IMR-90 (cell line): ENCODE measurements around the gene SLC36A1. TPM values are rescaled to one million over a fixed set of nuclear protein-coding genes. Genes with fewer than 3 reads are reported as not detected.

Source experiments
- ATAC-seq: fragments of 200-7000 bp; cut with Tn5 transposase; 2 replicates; pipeline ENCODE4 v1.9.1; 2020; ENCODE audit warnings: low read depth, mild to moderate bottlenecking, moderate library complexity
- BruUV-seq: library from RNA; stranded (reverse); fragments of 400-500 nt; replicated peaks from 2 replicates; lab custom pipeline; 2021; lab: Mats Ljungman, UMichigan
- CTCF ChIA-PET: fragments of 300-600 bp; formaldehyde crosslinking; extraction: SDS; loops from one replicate; lab custom pipeline; 2021; ENCODE audit warnings: antibody characterized with exemption; lab: Yijun Ruan, JAX
- POLR2A ChIA-PET: fragments of 300-600 bp; sonication (Branson Sonifier 250); formaldehyde crosslinking; loops from one replicate; lab custom pipeline; 2022; ENCODE audit warnings: antibody characterized with exemption; ENCODE audit not compliant: unreplicated experiment; lab: Charles Lee
- DNase-seq: peaks from one replicate; pipeline ENCODE4 v3.0.0; 2013
- H2AFZ ChIP-seq: replicated peaks from 2 replicates; pipeline ENCODE3; 2013; ENCODE audit warnings: low read length, mild to moderate bottlenecking; ENCODE audit not compliant: poor library complexity
- H2AK5ac ChIP-seq: 2 replicates; pipeline ENCODE4 v1.6.1; 2013; ENCODE audit warnings: low read depth, low read length, inconsistent platforms
- H2AK9ac ChIP-seq: replicated peaks from 2 replicates; pipeline ENCODE3; 2013; ENCODE audit warnings: mild to moderate bottlenecking, low read depth, low read length, moderate library complexity; ENCODE audit not compliant: poor library complexity
- H2BK120ac ChIP-seq: 2 replicates; pipeline ENCODE4 v1.6.1; 2013; ENCODE audit warnings: low read depth, low read length, inconsistent platforms
- H2BK15ac ChIP-seq: 3 replicates; pipeline ENCODE4 v1.6.1; 2013; ENCODE audit warnings: low read depth, low read length, inconsistent platforms
- H2BK20ac ChIP-seq: 2 replicates; pipeline ENCODE4 v1.6.1; 2013; ENCODE audit warnings: low read depth, mild to moderate bottlenecking, inconsistent platforms, low read length, moderate library complexity
- H2BK5ac ChIP-seq: 2 replicates; pipeline ENCODE4 v1.6.1; 2013; ENCODE audit warnings: mild to moderate bottlenecking, low read depth, low read length, inconsistent platforms; ENCODE audit not compliant: poor library complexity, severe bottlenecking
- H3K14ac ChIP-seq: replicated peaks from 2 replicates; pipeline ENCODE4 v1.6.1; 2013; ENCODE audit warnings: low read depth, low read length, inconsistent platforms
- H3K18ac ChIP-seq: 2 replicates; pipeline ENCODE4 v1.6.1; 2013; ENCODE audit warnings: low read depth, low read length, control low read depth
- H3K23ac ChIP-seq: 2 replicates; pipeline ENCODE4 v1.6.1; 2013; ENCODE audit warnings: low read depth, low read length, inconsistent platforms
- H3K27ac ChIP-seq: 2 replicates; pipeline ENCODE4 v1.5.1; 2013; ENCODE audit warnings: mild to moderate bottlenecking, control low read depth, low read length; ENCODE audit not compliant: insufficient read depth
- H3K27me3 ChIP-seq: 2 replicates; pipeline ENCODE4 v1.6.1; 2013; ENCODE audit warnings: low read length; ENCODE audit not compliant: control insufficient read depth, insufficient read depth
- H3K36me3 ChIP-seq: 2 replicates; pipeline ENCODE4 v1.6.1; 2013; ENCODE audit warnings: low read length, mixed read lengths; ENCODE audit not compliant: control insufficient read depth, insufficient read depth
- H3K4ac ChIP-seq: 2 replicates; pipeline ENCODE4 v1.6.1; 2013; ENCODE audit warnings: low read depth, low read length, inconsistent platforms
- H3K4me1 ChIP-seq: 2 replicates; pipeline ENCODE4 v1.6.1; 2013; ENCODE audit warnings: low read length, mixed read lengths; ENCODE audit not compliant: control insufficient read depth, insufficient read depth
- H3K4me2 ChIP-seq: 2 replicates; pipeline ENCODE4 v1.6.1; 2013; ENCODE audit warnings: low read depth, mild to moderate bottlenecking, control low read depth, low read length, moderate library complexity
- H3K4me3 ChIP-seq: 2 replicates; pipeline ENCODE4 v1.5.1; 2013; ENCODE audit warnings: low read depth, mild to moderate bottlenecking, control low read depth, low read length, moderate library complexity; ENCODE audit not compliant: insufficient read depth
- H3K56ac ChIP-seq: 2 replicates; pipeline ENCODE4 v1.6.1; 2013; ENCODE audit warnings: low read length, inconsistent platforms; ENCODE audit not compliant: insufficient read depth; ENCODE audit errors: extremely low read depth
- H3K79me1 ChIP-seq, 2 experiments: 2 replicates each; pipeline ENCODE4 v1.6.1; 2013; ENCODE audit warnings: low read length in 2 of 2, inconsistent platforms in 1 of 2, low read depth in 1 of 2
- H3K9ac ChIP-seq: 2 replicates; pipeline ENCODE4 v1.6.1; 2013; ENCODE audit warnings: low read depth, low read length, control low read depth
- H3K9me1 ChIP-seq: 2 replicates; pipeline ENCODE4 v1.6.1; 2013; ENCODE audit warnings: low read length, inconsistent platforms; ENCODE audit not compliant: insufficient read depth
- H3K9me3 ChIP-seq: 2 replicates; pipeline ENCODE4 v1.6.1; 2013; ENCODE audit warnings: low read length; ENCODE audit not compliant: control insufficient read depth, insufficient read depth
- H4K20me1 ChIP-seq: 2 replicates; pipeline ENCODE4 v1.6.1; 2013; ENCODE audit warnings: low read length, inconsistent platforms; ENCODE audit not compliant: insufficient read depth
- H4K5ac ChIP-seq: 2 replicates; pipeline ENCODE4 v1.6.1; 2013; ENCODE audit warnings: mild to moderate bottlenecking, low read depth, low read length, control low read depth
- H4K8ac ChIP-seq, 2 experiments: 2 replicates each; pipeline ENCODE4 v1.6.1; 2013; ENCODE audit warnings: low read depth in 2 of 2, low read length in 2 of 2, control low read depth in 1 of 2, inconsistent platforms in 1 of 2
- H4K91ac ChIP-seq: 2 replicates; pipeline ENCODE4 v1.6.1; 2013; ENCODE audit warnings: low read depth, low read length, inconsistent platforms; ENCODE audit not compliant: insufficient read depth
- CEBPB ChIP-seq: IDR thresholded peaks from 2 replicates; pipeline ENCODE4 v1.6.1; 2012; ENCODE audit warnings: low read depth, low read length, improper control_type of control experiment
- CTCF ChIP-seq: conservative IDR thresholded peaks from 2 replicates; pipeline ENCODE4 v1.5.1; 2012; ENCODE audit warnings: mild to moderate bottlenecking, low read depth, low read length, improper control_type of control experiment
- MAFK ChIP-seq: IDR thresholded peaks from 2 replicates; pipeline ENCODE4 v1.6.1; 2012; ENCODE audit warnings: low read depth, low read length, improper control_type of control experiment
- MXI1 ChIP-seq: IDR thresholded peaks from 2 replicates; pipeline ENCODE4 v1.6.1; 2012; ENCODE audit warnings: low read depth, mild to moderate bottlenecking, low read length, moderate library complexity, borderline replicate concordance
- NFE2L2 ChIP-seq: fragments of 150-350 bp; IDR thresholded peaks from 2 replicates; pipeline ENCODE4 v1.6.1; 2016; ENCODE audit warnings: low read depth, mild to moderate bottlenecking, low read length
- POLR2A ChIP-seq: IDR thresholded peaks from 2 replicates; pipeline ENCODE4 v1.6.1; 2012; ENCODE audit warnings: mild to moderate bottlenecking, low read depth, low read length
- RFX5 ChIP-seq: IDR thresholded peaks from 2 replicates; pipeline ENCODE4 v1.8.0; 2012; ENCODE audit warnings: low read depth, mild to moderate bottlenecking, low read length, moderate library complexity
- SMC3 ChIP-seq: fragments of 150-350 bp; IDR thresholded peaks from 2 replicates; pipeline ENCODE4 v1.6.1; 2016; ENCODE audit warnings: low read depth, mild to moderate bottlenecking, antibody characterized with exemption, low read length, moderate library complexity
- USF2 ChIP-seq: fragments of 150-350 bp; IDR thresholded peaks from 2 replicates; pipeline ENCODE4 v1.6.1; 2017; ENCODE audit warnings: mild to moderate bottlenecking, antibody characterized with exemption, low read length, low read depth
- WGBS, 2 experiments: methylation state at CpG; one replicate each; pipeline versions ENCODE4 v1.1.5 to v1.1.7; 2013; ENCODE audit warnings: missing lambda C conversion rate in 2 of 2; ENCODE audit not compliant: insufficient read length in 1 of 2; ENCODE audit errors: extremely low coverage in 2 of 2; 5-methylcytosine and 5-hydroxymethylcytosine counted together
- dilution Hi-C: fragments of 300-500 bp; cut with HindIII; formaldehyde crosslinking; loops from one replicate; pipeline ENCODE4 v1.14.3; 2018; ENCODE audit warnings: low sequenced_read_pairs; ENCODE audit not compliant: unreplicated experiment
- in situ Hi-C: fragments of 300-500 bp; cut with MboI; formaldehyde crosslinking; loops from 3 replicates; pipeline ENCODE4 v1.14.3; 2019; ENCODE audit warnings: low sequenced_read_pairs, inconsistent platforms, mixed read lengths
- intact Hi-C: fragments of 100-400 bp; cut with micrococcal nuclease; formaldehyde crosslinking; loops from 2 replicates; pipeline ENCODE4 v1.10.0; 2022
- polyA plus RNA-seq, 3 experiments: library from polyadenylated mRNA; depleted of rRNA; stranded (reverse); fragments of >200 nt; gene quantifications; 2 replicates each; pipeline ENCODE4 v1.2.3, GENCODE V29; 2012; ENCODE audit warnings: low replicate concordance in 1 of 3
- total RNA-seq: library from RNA; depleted of rRNA; stranded (reverse); fragments of >200 nt; gene quantifications from 2 replicates; pipeline ENCODE4 v1.2.3, GENCODE V29; 2012

Gene SLC36A1
- total and polyA plus RNA-seq, 2 of the 4 experiments (the other 2 are of a cell fraction): 5.7 to 8.7 TPM

- H3K14ac ChIP-seq: no peak overlapping the region
- H4K91ac ChIP-seq: no peak overlapping the region
- no peak overlapping the region for H3K9ac ChIP-seq
- intact Hi-C loops: no loop called here
- no peak overlapping the region for H3K4me3 ChIP-seq
- no peak overlapping the region for H2BK5ac ChIP-seq
- H4K8ac ChIP-seq: no peak overlapping the region
- no peak overlapping the region for H3K27ac ChIP-seq
- H3K4me1 ChIP-seq: no peaks in the 10 kb centered on the region
- H4K20me1 ChIP-seq: no peaks in the 10 kb centered on the region
- ChIA-PET POLR2A (no interaction called here), CTCF (interaction anchor here (1.2 kb wide), 1 partner anchor 11 kb away, joined by 7 read pairs; no protein-coding TSS in a partner anchor)
- H3K79me1 ChIP-seq: no peaks in the 10 kb centered on the region
- peaks cover 3% of the 10 kb centered on the region; the same call in 1 of the 2 replicates for H3K27me3 ChIP-seq
- TF ChIP-seq RFX5 (no peak), POLR2A (no peak), USF2 (no peak), NFE2L2 (no peak), CEBPB (no peak), CTCF (no peak), MXI1 (no peak), SMC3 (no peak), MAFK (no peak)
- H3K4me2 ChIP-seq: no peak overlapping the region
- no peak overlapping the region for H2BK20ac ChIP-seq
- no TSS peak for BruUV-seq
- H2AFZ ChIP-seq: no peak overlapping the region
- dilution Hi-C loops: no loop called here
- no peak overlapping the region for H3K4ac ChIP-seq
- no peaks in the 10 kb centered on the region for H3K9me3 ChIP-seq
- no peak overlapping the region for H2BK15ac ChIP-seq
- no peak overlapping the region for H3K23ac ChIP-seq
- no peaks in the 10 kb centered on the region for H3K9me1 ChIP-seq
- in situ Hi-C loops: no loop called here
- H4K5ac ChIP-seq: no peak overlapping the region
- H2BK120ac ChIP-seq: no peak overlapping the region
- H3K18ac ChIP-seq: no peak overlapping the region
- no peak overlapping the region for H2AK5ac ChIP-seq
- no peak for ATAC-seq
- H3K36me3 ChIP-seq: no peaks in the 10 kb centered on the region
- H3K56ac ChIP-seq: no peak overlapping the region
- no peak for DNase-seq
- peak overlapping the region; percentile 58 for H2AK9ac ChIP-seq
- WGBS, 2 experiments: no CpG with 5 or more reads among the region's 11 CpGs
Observed at GRCh38 chr5:151534350-151534749, 86.9 kb downstream of the SLC36A1 start.
